ENCODE measurements around the gene P2RX2.

The P2RX2 gene

DNA sequence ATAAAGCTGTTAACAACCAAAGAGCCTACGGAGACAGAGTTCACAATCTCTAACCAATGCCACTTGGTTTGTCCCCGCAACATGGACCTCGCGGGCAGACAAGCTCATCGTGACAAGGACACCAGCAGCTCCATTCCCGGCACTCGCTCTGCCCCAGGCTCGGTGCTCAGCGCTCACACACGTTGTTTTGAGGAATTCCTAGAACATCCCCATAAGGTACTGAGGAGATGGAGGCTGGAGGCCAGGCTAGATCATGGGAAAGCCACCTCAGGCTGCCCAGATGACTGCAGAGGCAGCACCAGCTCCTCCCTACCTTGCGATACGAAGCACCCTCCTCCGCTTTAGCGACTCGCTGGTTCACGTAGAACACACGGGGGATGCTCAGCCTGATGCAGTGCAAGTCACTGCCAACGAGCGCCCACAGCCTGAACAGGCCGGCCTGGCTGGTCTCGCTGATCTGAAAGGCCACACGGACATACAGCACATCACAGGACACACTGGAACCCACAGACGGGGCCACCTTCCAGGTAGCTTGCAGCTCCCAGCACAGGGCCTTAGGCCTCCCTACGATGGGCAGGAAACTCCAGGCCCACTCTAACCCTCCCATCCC, 30.1 kb downstream of the P2RX2 start:
- POLR2A ChIA-PET, result no interaction called here
- CTCF ChIA-PET, result interaction anchor here (1.4 to 2.6 kb wide), 3 partner anchors 10 to 34 kb away, joined by 3 to 11 read pairs (median 3); no protein-coding TSS in a partner anchor
- DNase-seq (ENCODE audit: extremely low spot score), result no peak
- TF ChIP-seq, protein P1, sequence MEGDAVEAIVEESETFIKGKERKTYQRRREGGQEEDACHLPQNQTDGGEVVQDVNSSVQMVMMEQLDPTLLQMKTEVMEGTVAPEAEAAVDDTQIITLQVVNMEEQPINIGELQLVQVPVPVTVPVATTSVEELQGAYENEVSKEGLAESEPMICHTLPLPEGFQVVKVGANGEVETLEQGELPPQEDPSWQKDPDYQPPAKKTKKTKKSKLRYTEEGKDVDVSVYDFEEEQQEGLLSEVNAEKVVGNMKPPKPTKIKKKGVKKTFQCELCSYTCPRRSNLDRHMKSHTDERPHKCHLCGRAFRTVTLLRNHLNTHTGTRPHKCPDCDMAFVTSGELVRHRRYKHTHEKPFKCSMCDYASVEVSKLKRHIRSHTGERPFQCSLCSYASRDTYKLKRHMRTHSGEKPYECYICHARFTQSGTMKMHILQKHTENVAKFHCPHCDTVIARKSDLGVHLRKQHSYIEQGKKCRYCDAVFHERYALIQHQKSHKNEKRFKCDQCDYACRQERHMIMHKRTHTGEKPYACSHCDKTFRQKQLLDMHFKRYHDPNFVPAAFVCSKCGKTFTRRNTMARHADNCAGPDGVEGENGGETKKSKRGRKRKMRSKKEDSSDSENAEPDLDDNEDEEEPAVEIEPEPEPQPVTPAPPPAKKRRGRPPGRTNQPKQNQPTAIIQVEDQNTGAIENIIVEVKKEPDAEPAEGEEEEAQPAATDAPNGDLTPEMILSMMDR (IDR thresholded peaks at IDR 0.05; ENCODE audit: control extremely low read depth, extremely low read depth, low read depth, missing control alignments), result no peak

DNA sequence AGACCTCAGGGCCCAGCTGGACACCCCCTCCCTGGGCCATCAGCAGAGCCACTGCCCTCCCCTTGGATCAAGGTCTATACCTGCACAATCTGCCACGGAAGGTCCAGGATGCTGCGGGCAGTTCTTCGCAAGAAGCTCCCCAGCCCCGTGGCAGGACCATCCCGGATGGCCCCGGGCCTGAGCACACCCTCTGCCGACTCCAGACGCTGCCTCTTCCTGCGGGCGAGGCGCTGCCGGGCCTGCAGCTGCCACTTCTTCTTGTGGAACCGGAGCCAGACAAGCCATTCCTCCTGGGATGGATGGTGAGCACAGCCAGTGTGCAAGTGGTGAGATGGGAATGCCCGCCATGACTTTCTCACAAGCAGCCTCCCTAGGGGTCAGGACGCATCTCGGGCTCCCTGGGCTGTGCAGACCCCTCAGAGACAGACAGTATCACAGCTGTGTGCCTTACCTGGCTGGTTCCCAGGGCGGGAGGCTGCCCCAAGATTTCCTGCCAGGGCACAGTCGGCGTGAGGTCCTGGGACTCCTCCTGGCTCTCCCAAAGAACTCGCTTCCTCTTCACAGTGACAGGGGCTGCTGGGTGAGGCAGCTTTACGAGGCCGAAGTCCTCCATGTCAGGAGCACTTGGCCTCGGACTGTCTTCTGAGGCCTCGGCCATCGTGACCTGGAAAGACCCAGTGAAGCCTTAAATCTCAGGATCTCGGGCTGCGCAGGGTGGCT, 30.8 kb downstream of the P2RX2 start:
- no peak for DNase-seq (ENCODE audit: extremely low spot score)
- POLR2A ChIA-PET, result no interaction called here
- TF ChIP-seq, protein P1 (IDR thresholded peaks at IDR 0.05; ENCODE audit: control extremely low read depth, extremely low read depth, low read depth, missing control alignments), result no peak
- CTCF ChIA-PET, result interaction anchor here (1.4 to 2.6 kb wide), 3 partner anchors 11 to 34 kb away, joined by 3 to 11 read pairs (median 3); no protein-coding TSS in a partner anchor

DNA sequence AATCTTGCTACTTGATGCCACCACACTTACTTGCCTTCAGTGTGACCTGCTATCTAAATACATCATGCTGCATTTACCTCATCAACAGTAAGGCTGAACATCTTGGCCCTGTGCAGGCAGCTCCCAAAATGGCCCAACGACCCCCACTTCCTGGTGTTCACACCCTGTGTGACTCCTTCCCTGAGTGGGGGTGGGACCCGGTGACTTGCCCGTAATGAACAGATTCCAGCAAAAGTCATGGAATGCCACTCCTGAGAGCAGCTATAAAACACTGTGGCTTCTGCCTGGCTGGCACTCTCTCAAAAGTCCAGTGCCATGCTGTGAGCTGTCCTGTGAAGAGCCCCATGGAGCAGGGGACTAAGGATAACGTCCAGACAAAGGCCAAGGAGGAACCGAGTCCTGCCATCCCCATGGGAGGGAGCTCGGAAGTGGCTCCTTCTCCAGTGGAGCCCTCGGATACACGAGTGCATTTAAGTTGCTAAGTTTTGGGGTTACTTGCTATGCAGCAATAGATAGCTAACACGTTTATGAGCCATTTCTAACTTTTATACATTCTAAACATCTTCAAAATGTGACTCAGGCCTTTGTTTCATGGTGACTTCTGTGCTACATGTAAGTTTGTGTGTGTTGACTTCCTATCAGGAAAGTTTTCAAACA, 33.0 kb downstream of the P2RX2 start:
- ChIA-PET POLR2A (no interaction called here), CTCF (no interaction called here)
- no peak for DNase-seq (ENCODE audit: extremely low spot score)
- TF ChIP-seq, protein P1 (IDR thresholded peaks at IDR 0.05; ENCODE audit: control extremely low read depth, extremely low read depth, low read depth, missing control alignments), result no peak

DNA sequence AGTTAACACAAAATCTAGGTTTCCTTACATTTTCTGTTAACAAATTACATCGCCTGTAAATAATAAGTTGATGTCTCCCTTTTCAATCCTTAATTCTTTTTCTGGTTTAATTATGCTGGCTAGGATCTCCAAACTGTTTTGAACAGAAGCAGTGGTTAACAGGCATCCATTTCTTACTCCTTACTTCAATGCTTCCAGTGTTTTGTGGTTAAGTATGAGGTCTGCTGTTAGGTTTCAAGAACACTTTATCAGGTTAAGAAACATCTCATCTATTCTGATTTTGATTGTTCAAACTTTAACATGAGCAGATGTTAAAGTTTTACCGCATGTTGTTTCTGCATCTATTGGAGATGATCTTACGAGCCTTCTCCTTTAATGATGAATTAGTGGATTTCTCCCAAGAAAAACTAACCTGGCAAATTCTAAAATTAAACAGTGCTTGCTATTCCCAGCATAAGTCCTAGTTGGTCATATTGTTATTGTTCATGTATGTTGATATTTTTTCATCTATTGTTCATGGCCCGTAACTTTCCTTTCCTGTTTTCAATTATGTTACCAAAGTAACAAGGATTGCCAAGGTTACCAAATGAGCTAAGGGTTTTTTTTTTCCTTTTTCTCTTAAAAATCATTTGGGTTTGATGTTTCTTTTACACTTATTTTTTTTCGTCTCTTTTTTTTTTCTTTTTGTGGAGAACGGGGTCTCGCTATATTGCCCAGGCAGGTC, 35.2 kb downstream of the P2RX2 start:
- ChIA-PET POLR2A (no interaction called here), CTCF (interaction anchor here (1.0 kb wide), 1 partner anchor 15 kb away, joined by 3 read pairs; no protein-coding TSS in a partner anchor)
- TF ChIP-seq, protein P1 (IDR thresholded peaks at IDR 0.05; ENCODE audit: control extremely low read depth, extremely low read depth, low read depth, missing control alignments), result no peak
- no peak for DNase-seq (ENCODE audit: extremely low spot score)

DNA sequence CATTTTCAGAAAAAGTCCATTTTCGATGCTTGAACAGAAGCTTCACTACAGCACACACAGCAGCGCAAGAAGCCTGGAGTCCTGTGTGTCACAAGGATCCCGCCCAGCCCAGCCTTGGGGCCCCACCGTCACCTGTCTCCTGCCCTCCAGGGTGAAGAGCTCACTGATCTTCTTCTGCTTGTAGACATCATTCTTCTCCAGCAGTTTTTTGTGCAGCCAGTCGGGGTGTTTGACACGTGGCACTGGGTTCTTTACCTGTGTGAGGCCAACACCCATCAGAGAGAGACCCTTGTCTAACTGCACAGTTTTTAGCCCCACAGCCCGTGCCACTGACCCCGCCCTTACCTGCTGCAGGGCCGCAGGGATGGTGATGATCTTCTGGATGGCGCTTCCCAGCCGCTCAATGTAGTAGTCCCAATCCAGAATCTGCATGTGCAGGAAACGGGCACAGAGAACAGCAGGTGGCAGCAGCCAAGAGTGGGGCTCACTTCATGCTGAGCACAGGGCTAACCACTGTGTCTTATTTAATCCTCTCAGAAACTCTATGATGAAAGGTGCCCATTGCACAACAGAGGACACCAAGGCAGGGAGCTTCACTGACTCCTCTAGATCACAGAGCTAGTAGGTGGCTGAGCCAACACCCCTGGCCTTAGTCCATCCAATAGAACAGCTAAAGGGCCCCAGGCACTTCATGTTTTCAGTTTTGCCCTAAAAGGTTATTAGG, 38.6 kb downstream of the P2RX2 start:
- ChIA-PET POLR2A (no interaction called here), CTCF (interaction anchor here (1.0 kb wide), 1 partner anchor 11 kb away, joined by 5 read pairs; no protein-coding TSS in a partner anchor)

More for the DNA sequence above, 38.6 kb downstream of the P2RX2 start:
- TF ChIP-seq, protein P1 (IDR thresholded peaks at IDR 0.05; ENCODE audit: control extremely low read depth, extremely low read depth, low read depth, missing control alignments), result no peak
- no peak for DNase-seq (ENCODE audit: extremely low spot score)

Data from GM10248 (cell line).